COLO829 (cell line): Measurements from ENCODE around the gene CTSD.

Source experiments
- DNase-seq: peaks from one replicate; pipeline ENCODE4 v3.0.0; 2012; ENCODE audit warnings: low spot score

The CTSD gene

GRCh38 chr11:1729692-1730011 is 34.1 kb downstream of the CTSD start:
- no peak for DNase-seq

GRCh38 chr11:1728931-1729691 is 34.6 kb downstream of the CTSD start:
- no peak for DNase-seq

- DNase-seq = no peak
Measured at GRCh38 chr11:1728301-1728700, 35.4 kb downstream of the CTSD start.

- DNase-seq = no peak
Measured at GRCh38 chr11:1727861-1728260, 35.9 kb downstream of the CTSD start.

- no peak for DNase-seq
Measured at GRCh38 chr11:1727096-1727690, 36.5 kb downstream of the CTSD start.

- DNase-seq = no peak
Measured at GRCh38 chr11:1719781-1720180, 43.9 kb downstream of the CTSD start.

GRCh38 chr11:1718326-1718725 is 45.4 kb downstream of the CTSD start:
- no peak for DNase-seq

GRCh38 chr11:1717745-1718144 is 46.0 kb downstream of the CTSD start:
- DNase-seq = no peak

GRCh38 chr11:1714908-1715885 is 48.5 kb downstream of the CTSD start:
- no peak for DNase-seq

GRCh38 chr11:1708716-1709115 is 55.0 kb downstream of the CTSD start:
- no peak for DNase-seq

GRCh38 chr11:1707751-1708150 is 56.0 kb downstream of the CTSD start:
- no peak for DNase-seq

- no peak for DNase-seq
Measured at GRCh38 chr11:1706634-1707400, 56.9 kb downstream of the CTSD start.

- no peak for DNase-seq
Measured at GRCh38 chr11:1705126-1706052, 58.3 kb downstream of the CTSD start.

GRCh38 chr11:1703146-1703545 is 60.6 kb downstream of the CTSD start:
- no peak for DNase-seq
